ENCODE measurements around the gene FAM50A. TPM values are rescaled to one million over a fixed set of nuclear protein-coding genes. Genes with fewer than 3 reads are reported as not detected.

The FAM50A gene
- total RNA-seq, 2 donors from 2014 or later = 52.8 to 63.4 TPM

DNA sequence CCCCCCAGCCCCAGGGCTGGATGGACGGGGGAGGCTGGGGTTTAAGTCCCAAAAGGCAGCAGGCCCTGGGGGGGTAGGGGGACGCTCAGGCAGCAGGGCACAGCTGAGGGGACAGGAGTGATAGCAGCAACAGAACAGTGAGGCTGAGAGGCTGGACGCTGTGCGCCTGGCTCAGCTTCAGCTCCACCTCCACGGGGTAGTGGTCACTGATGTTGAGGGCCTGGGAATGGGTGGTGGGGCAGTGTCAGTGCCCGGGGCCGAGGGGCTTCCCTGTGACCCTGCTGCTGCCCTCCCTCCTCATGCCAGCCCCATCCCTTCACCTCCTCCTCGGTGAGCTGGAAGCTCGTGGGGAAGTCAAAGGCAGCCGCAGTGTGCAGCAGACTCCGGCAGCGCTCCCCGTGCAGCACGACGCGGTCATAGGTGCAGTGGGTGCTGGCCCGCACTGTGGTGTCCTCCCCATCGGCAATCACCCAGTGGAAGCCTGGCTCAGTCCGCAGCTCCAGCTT, 41.3 kb upstream of the FAM50A start:
- no peak overlapping the region for H3K4me3 ChIP-seq
- H3K36me3 ChIP-seq = peaks cover 18% of the 10 kb centered on the region
- DNase-seq (ENCODE audit: low spot score) (no peak), ATAC-seq (ENCODE audit: insufficient number of reproducible peaks, low FRiP score, low read depth) (no peak)
- H3K27ac ChIP-seq = no peak overlapping the region
- TF ChIP-seq, protein P1, sequence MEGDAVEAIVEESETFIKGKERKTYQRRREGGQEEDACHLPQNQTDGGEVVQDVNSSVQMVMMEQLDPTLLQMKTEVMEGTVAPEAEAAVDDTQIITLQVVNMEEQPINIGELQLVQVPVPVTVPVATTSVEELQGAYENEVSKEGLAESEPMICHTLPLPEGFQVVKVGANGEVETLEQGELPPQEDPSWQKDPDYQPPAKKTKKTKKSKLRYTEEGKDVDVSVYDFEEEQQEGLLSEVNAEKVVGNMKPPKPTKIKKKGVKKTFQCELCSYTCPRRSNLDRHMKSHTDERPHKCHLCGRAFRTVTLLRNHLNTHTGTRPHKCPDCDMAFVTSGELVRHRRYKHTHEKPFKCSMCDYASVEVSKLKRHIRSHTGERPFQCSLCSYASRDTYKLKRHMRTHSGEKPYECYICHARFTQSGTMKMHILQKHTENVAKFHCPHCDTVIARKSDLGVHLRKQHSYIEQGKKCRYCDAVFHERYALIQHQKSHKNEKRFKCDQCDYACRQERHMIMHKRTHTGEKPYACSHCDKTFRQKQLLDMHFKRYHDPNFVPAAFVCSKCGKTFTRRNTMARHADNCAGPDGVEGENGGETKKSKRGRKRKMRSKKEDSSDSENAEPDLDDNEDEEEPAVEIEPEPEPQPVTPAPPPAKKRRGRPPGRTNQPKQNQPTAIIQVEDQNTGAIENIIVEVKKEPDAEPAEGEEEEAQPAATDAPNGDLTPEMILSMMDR (IDR thresholded peaks at IDR 0.05) = no peak
- H3K9me3 ChIP-seq = no peaks in the 10 kb centered on the region
- H3K4me1 ChIP-seq (ENCODE audit: control insufficient read depth in 1 of 2, low read depth in 2 of 2) = peaks cover 6 to 20% of the 10 kb centered on the region in 2 donors
- no peaks in the 10 kb centered on the region for H3K27me3 ChIP-seq (replicated peaks; ENCODE audit: insufficient read depth)

DNA sequence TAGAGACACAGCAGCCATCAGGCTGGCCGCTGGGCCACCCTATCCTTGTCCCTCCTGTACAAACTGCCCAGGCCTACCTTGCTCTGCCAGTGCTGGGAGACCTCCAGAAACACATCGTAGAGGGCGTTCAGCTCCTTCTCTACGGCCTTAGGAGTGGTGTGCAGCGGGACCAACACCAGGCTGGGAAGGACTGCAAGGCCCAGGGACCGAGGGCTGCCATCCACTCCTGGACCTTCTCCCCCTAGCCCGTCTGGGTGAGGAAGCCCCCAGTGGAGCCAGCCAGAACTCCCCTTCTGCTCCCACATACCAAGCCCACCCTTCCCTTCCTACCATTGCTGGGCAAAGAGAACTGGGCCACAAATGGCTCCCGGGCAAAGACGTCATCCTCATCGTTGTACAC, 40.7 kb upstream of the FAM50A start:
- H3K4me1 ChIP-seq (ENCODE audit: control insufficient read depth in 1 of 2, low read depth in 2 of 2) = peaks cover 6 to 23% of the 10 kb centered on the region in 2 donors
- no peak overlapping the region for H3K4me3 ChIP-seq
- H3K36me3 ChIP-seq = peaks cover 18% of the 10 kb centered on the region
- no peak overlapping the region for H3K27ac ChIP-seq
- H3K27me3 ChIP-seq (replicated peaks; ENCODE audit: insufficient read depth) = no peaks in the 10 kb centered on the region
- no peak for ATAC-seq (ENCODE audit: insufficient number of reproducible peaks, low FRiP score, low read depth)
- TF ChIP-seq, protein P1 (IDR thresholded peaks at IDR 0.05) = no peak
- no peak for DNase-seq (ENCODE audit: low spot score)
- no peaks in the 10 kb centered on the region for H3K9me3 ChIP-seq

DNA sequence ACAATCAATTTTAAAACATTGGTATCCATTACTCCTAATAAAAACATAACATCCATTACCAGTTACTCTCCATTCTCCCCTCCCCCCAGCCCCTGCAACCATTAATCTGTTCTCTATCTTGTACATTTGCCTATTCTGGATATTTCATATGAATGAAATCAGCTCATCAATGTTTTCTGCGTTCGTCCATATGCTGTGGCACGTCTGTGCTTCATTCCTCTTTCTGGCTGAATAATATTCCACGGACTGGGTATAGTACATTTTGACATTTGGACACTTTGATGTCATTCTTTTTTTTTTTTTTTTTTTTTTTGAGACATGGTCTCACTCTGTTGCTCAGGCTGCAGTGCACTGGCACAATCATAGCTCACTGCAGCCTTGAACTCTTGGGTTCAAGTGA, 40.1 kb upstream of the FAM50A start:
- Histone ChIP-seq H3K4me1 (ENCODE audit: control insufficient read depth in 1 of 2, low read depth in 2 of 2) (peaks cover 6 to 29% of the 10 kb centered on the region in 2 donors), H3K27ac (no peak overlapping the region), H3K4me3 (no peak overlapping the region), H3K27me3 (replicated peaks; ENCODE audit: insufficient read depth) (no peaks in the 10 kb centered on the region), H3K9me3 (no peaks in the 10 kb centered on the region), H3K36me3 (peaks cover 18% of the 10 kb centered on the region)
- DNase-seq (ENCODE audit: low spot score) (no peak), ATAC-seq (ENCODE audit: insufficient number of reproducible peaks, low FRiP score, low read depth) (no peak)
- TF ChIP-seq, protein P1 (IDR thresholded peaks at IDR 0.05) = no peak

DNA sequence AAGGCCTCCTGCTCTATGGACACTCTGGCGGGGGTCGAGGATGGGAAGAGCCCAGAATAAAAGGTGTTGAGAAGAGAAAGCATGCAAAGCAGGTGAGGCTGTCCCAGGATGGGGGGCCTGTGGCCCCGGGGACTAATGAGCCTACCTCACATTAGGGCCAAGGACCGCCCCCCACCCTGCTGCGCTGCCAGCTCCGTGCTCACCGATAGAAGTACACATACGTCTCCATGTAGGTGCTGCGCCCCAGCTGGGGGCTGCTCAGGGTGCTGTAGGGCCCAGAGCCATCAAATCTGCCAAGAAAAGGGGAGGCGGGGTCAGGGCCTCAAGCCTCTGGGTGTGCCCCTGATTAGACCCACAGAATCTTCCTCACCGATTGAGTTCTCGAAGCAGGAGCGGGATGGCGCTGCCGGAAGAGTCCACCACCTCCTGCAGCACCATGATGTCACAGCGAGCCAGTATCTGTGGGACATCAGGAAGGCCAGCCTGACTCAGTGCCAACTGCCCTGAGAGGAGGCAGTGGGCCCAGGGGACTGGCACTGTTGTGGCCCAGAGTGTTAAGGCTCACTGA, 39.2 kb upstream of the FAM50A start:
- ATAC-seq (ENCODE audit: insufficient number of reproducible peaks, low FRiP score, low read depth) = no peak
- no peak for DNase-seq (ENCODE audit: low spot score)
- no peaks in the 10 kb centered on the region for H3K9me3 ChIP-seq
- no peaks in the 10 kb centered on the region for H3K27me3 ChIP-seq (replicated peaks; ENCODE audit: insufficient read depth)
- TF ChIP-seq, protein P1 (IDR thresholded peaks at IDR 0.05) = no peak
- H3K36me3 ChIP-seq = peaks cover 12% of the 10 kb centered on the region
- H3K27ac ChIP-seq = no peak overlapping the region
- H3K4me1 ChIP-seq (ENCODE audit: control insufficient read depth in 1 of 2, low read depth in 2 of 2) = peaks cover 5 to 25% of the 10 kb centered on the region in 2 donors
- H3K4me3 ChIP-seq = no peak overlapping the region

DNA sequence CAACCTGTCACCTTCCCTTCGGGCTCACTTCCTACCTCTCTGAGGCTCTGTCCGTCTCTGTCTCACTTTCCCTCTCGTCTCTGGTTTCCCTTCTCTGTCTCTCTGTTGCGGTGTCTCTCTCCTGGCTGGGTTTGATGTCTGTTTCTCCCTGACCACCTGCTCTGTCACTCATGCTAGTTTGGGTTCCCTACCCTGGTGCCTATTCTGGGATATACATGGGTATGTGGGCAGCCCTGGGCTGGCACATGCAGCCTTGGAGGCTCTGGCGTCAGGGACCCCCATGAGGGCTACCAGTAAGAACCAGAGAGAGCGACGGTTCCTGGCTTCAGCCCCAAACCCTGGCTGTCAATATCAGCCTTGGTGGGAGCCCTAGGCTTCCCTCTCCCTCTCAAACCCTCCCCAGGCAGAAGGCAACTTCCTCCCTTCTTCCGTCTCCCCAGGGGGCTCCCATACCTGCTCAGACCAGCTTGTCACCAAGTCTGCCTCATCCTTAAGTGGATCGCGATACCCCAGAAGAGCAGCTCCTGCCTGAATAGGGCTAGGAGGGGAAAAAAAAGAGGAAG, 35.2 kb upstream of the FAM50A start:
- ATAC-seq (ENCODE audit: insufficient number of reproducible peaks, low FRiP score, low read depth) (no peak), DNase-seq (ENCODE audit: low spot score) (no peak)
- H3K27ac ChIP-seq = peak overlapping the region; percentile 63 to 84
- H3K4me3 ChIP-seq = peak overlapping the region; percentile 73
- H3K4me1 ChIP-seq (ENCODE audit: control insufficient read depth in 1 of 2, low read depth in 2 of 2) = peaks cover 3 to 28% of the 10 kb centered on the region in 2 donors
- no peaks in the 10 kb centered on the region for H3K27me3 ChIP-seq (replicated peaks; ENCODE audit: insufficient read depth)
- no peaks in the 10 kb centered on the region for H3K9me3 ChIP-seq
- H3K36me3 ChIP-seq = no peaks in the 10 kb centered on the region
- TF ChIP-seq, protein P1 (IDR thresholded peaks at IDR 0.05) = no peak

All from thoracic aorta (tissue), 2 donors.